ENCODE data around the gene SYCE3.
"Not testable (repeated sequence)": the region's sequence is repeated elsewhere in the genome, so short reads cannot be mapped to it uniquely, and the experiment has no call there.

The SYCE3 gene

DNA sequence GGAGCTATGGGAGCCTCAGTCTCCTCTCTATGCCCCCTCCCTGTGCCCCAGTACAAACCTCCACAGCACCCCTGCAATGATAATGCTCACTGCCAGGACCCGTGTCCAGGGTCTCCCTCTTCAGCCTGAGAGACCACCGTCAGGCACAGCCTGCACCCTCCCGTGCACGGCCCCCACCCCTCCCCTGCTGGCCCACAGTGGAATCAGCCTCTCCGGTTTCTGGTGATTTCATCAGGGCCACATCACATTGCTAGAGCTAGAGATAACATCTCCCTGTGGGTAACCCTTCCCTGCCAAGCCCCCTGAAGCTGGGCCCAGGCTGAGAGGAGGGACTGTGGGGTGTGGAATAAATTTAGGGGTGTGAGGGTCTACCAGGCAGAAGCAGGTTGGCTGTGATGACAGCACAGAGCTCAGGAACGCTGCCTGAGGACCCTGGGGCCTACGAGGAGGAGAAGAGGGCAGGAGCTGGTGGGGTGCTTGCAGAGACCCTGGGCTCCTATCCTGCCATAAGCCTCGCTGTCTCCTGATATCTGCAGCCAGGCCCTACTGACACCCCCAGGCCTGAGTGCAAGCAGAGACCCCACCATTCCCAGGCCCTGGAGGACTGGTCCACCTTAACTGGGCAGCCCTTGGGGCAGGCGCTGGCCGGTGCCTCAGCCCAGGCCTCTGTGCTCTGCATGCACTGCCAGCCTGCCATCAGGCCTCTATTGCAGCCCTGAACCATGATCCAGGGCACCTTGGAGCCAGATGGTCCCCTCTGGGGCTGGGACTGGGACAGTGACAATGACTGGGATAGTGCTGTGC, 17.0 kb downstream of the SYCE3 start, which contains the start of gene KLHDC7B:
TSS of gene KLHDC7B (plus strand) at position 378 of the 804 bp plus-strand sequence. CDS start at position 723, 345 bp downstream.
- no peaks in the 10 kb centered on the region for H3K9me3 Mint-ChIP-seq
- no peak within 1 kb of the TSS for H3K4me3 Mint-ChIP-seq
- no peak for DNase-seq
- TF ChIP-seq CTCF (IDR thresholded peaks at IDR 0.05), result no peak
- H3K4me1 Mint-ChIP-seq, result peaks cover 22% of the 10 kb centered on the region
- H3K27me3 Mint-ChIP-seq (ENCODE audit: low read depth, poor library complexity), result peaks cover 12% of the 10 kb centered on the region
- H3K36me3 Mint-ChIP-seq (ENCODE audit: low read depth), result no peaks in the 10 kb centered on the region
- H3K27ac Mint-ChIP-seq, result no peak within 1 kb of the TSS

- Mint-ChIP-seq H3K27ac (no peak overlapping the region), H3K4me1 (peaks cover 17% of the 10 kb centered on the region), H3K36me3 (ENCODE audit: low read depth) (no peaks in the 10 kb centered on the region), H3K27me3 (ENCODE audit: low read depth, poor library complexity) (peaks cover 12% of the 10 kb centered on the region), H3K4me3 (no peak overlapping the region), H3K9me3 (no peaks in the 10 kb centered on the region)
- no peak for TF ChIP-seq CTCF (IDR thresholded peaks at IDR 0.05)
- no peak for DNase-seq
Observed at GRCh38 chr22:50544746-50545253, 17.9 kb downstream of the SYCE3 start.

GRCh38 chr22:50544078-50544745, 18.5 kb downstream of the SYCE3 start:
- Mint-ChIP-seq H3K4me1 (peaks cover 18% of the 10 kb centered on the region), H3K36me3 (ENCODE audit: low read depth) (no peaks in the 10 kb centered on the region), H3K27ac (no peak overlapping the region), H3K4me3 (no peak overlapping the region), H3K27me3 (ENCODE audit: low read depth, poor library complexity) (peaks cover 12% of the 10 kb centered on the region), H3K9me3 (no peaks in the 10 kb centered on the region)
- DNase-seq, result peak; percentile 90
- TF ChIP-seq CTCF (IDR thresholded peaks at IDR 0.05), result peak; percentile 59

GRCh38 chr22:50542416-50542927, 20.2 kb downstream of the SYCE3 start:
- no peaks in the 10 kb centered on the region for H3K36me3 Mint-ChIP-seq (ENCODE audit: low read depth)
- no peak overlapping the region for H3K27ac Mint-ChIP-seq
- DNase-seq, result no peak
- no peaks in the 10 kb centered on the region for H3K9me3 Mint-ChIP-seq
- TF ChIP-seq CTCF (IDR thresholded peaks at IDR 0.05), result no peak
- H3K4me1 Mint-ChIP-seq, result peaks cover 29% of the 10 kb centered on the region
- H3K27me3 Mint-ChIP-seq (ENCODE audit: low read depth, poor library complexity), result peaks cover 16% of the 10 kb centered on the region
- no peak overlapping the region for H3K4me3 Mint-ChIP-seq

- peaks cover 21% of the 10 kb centered on the region for H3K27me3 Mint-ChIP-seq (ENCODE audit: low read depth, poor library complexity)
- H3K27ac Mint-ChIP-seq, result not testable (repeated sequence)
Observed at GRCh38 chr22:50541667-50542026, 21.1 kb downstream of the SYCE3 start.

DNA sequence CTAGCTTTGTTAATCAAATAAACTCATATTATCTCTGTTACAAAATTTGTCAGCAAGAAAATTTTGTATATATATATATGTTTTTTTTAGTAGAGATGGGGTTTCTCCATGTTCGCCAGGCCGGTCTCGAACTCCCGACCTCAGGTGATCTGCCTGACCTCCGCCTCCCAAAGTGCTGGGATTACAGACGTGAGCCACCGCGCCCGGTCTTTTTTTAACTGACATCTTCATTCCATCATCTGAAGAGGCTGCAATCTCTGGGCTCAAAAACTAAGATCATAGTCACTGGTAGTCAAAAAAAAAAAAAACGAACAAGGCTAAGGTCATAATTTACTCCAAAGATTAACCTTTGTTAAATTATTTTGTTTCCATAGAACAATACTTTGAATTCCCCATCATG, 22.3 kb downstream of the SYCE3 start:
- no peak overlapping the region for H3K27ac Mint-ChIP-seq
- TF ChIP-seq CTCF (IDR thresholded peaks at IDR 0.05), result no peak
- peaks cover 24% of the 10 kb centered on the region for H3K4me1 Mint-ChIP-seq
- H3K4me3 Mint-ChIP-seq, result no peak overlapping the region
- DNase-seq, result no peak
- no peaks in the 10 kb centered on the region for H3K9me3 Mint-ChIP-seq
- H3K36me3 Mint-ChIP-seq (ENCODE audit: low read depth), result no peaks in the 10 kb centered on the region
- H3K27me3 Mint-ChIP-seq (ENCODE audit: low read depth, poor library complexity), result peaks cover 14% of the 10 kb centered on the region

More at GRCh38 chr22:50541667-50542026, 21.1 kb downstream of the SYCE3 start:
- H3K4me1 Mint-ChIP-seq, result peaks cover 29% of the 10 kb centered on the region
- H3K9me3 Mint-ChIP-seq; H3K4me3 Mint-ChIP-seq; H3K36me3 Mint-ChIP-seq (ENCODE audit: low read depth); DNase-seq: not testable (repeated sequence)
